ENCODE data around the gene TPH2. TPM values are rescaled to one million over a fixed set of nuclear protein-coding genes. Genes with fewer than 3 reads are reported as not detected.

TPH2 gene
- total RNA-seq, 1 experiment from 2014 or later: 0.66 TPM

- Histone ChIP-seq H3K4me2 (ENCODE audit: insufficient read depth, insufficient read length, low read length) (no peak overlapping the region), H3K4ac (ENCODE audit: low read depth, low read length) (no peak overlapping the region)
Observed at GRCh38 chr12:71980538-71980937, 41.9 kb downstream of the TPH2 start.

More at GRCh38 chr12:71980538-71980937, 41.9 kb downstream of the TPH2 start:
- Mint-ChIP-seq H3K27me3 (ENCODE audit: low read depth) (no peaks in the 10 kb centered on the region), H3K27ac (peak overlapping the region in 1 of 3 experiments; percentile 93; a peak in 2 of 7 replicates), H3K4me3 (no peak overlapping the region), H3K36me3 (ENCODE audit: insufficient read depth in 1 of 3, low read depth in 3 of 3) (no peaks in the 10 kb centered on the region), H3K9me3 (no peaks in the 10 kb centered on the region; a peak in 1 of 5 replicates), H3K4me1 (peaks cover 38 to 39% of the 10 kb centered on the region in 2 experiments)
- H2BK12ac ChIP-seq (ENCODE audit: insufficient read length, low read depth, low read length): no peak overlapping the region
- no peak overlapping the region for H2BK120ac ChIP-seq (ENCODE audit: low read depth, low read length, poor library complexity, severe bottlenecking)
- H3T11ph ChIP-seq (ENCODE audit: low read length): no peak overlapping the region
- H3K79me1 ChIP-seq (ENCODE audit: insufficient read depth, low read depth, low read length, poor library complexity, severe bottlenecking): no peaks in the 10 kb centered on the region
- H3K27me3 ChIP-seq (ENCODE audit: insufficient read depth, low read length): no peaks in the 10 kb centered on the region
- no peaks in the 10 kb centered on the region for H3K23me2 ChIP-seq (ENCODE audit: insufficient read length, low read depth, low read length, poor library complexity, severe bottlenecking)
- no peak overlapping the region for H2BK15ac ChIP-seq (ENCODE audit: low read depth, low read length)
- no peaks in the 10 kb centered on the region for H3K79me2 ChIP-seq (ENCODE audit: insufficient read depth, low read length)
- 0 out of 2 replicates have a peak, but pooled peaks cover 4% of the 10 kb centered on the region for H3K4me1 ChIP-seq (ENCODE audit: insufficient read depth, low read length)
- H2AFZ ChIP-seq (ENCODE audit: low read length): no peak overlapping the region
- no peak overlapping the region for H4K5ac ChIP-seq (ENCODE audit: insufficient read length, low read depth, low read length)
- no peaks in the 10 kb centered on the region for H4K20me1 ChIP-seq (ENCODE audit: control insufficient read depth, insufficient read depth, insufficient read length)
- DNase-seq: no peak
- H3K27ac ChIP-seq (ENCODE audit: insufficient read length, low read depth, low read length): no peak overlapping the region
- no peak overlapping the region for H3K56ac ChIP-seq (ENCODE audit: insufficient read length, low read depth, low read length)
- WGBS (ENCODE audit: extremely low coverage, insufficient read length, low lambda C conversion rate): no CpG with 5 or more reads among the region's 2 CpGs
- no peak overlapping the region for H2BK20ac ChIP-seq (ENCODE audit: low read depth, low read length, poor library complexity, severe bottlenecking)
- no peak overlapping the region for H3K23ac ChIP-seq (ENCODE audit: insufficient read length, low read depth, low read length)
- no peak overlapping the region for H2AK5ac ChIP-seq (ENCODE audit: insufficient read length, low read length)
- TF ChIP-seq, protein P1, sequence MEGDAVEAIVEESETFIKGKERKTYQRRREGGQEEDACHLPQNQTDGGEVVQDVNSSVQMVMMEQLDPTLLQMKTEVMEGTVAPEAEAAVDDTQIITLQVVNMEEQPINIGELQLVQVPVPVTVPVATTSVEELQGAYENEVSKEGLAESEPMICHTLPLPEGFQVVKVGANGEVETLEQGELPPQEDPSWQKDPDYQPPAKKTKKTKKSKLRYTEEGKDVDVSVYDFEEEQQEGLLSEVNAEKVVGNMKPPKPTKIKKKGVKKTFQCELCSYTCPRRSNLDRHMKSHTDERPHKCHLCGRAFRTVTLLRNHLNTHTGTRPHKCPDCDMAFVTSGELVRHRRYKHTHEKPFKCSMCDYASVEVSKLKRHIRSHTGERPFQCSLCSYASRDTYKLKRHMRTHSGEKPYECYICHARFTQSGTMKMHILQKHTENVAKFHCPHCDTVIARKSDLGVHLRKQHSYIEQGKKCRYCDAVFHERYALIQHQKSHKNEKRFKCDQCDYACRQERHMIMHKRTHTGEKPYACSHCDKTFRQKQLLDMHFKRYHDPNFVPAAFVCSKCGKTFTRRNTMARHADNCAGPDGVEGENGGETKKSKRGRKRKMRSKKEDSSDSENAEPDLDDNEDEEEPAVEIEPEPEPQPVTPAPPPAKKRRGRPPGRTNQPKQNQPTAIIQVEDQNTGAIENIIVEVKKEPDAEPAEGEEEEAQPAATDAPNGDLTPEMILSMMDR (conservative IDR thresholded peaks at IDR 0.05): no peak
- H3K14ac ChIP-seq (ENCODE audit: insufficient read depth, low read length): no peak overlapping the region
- no peaks in the 10 kb centered on the region for H3K9me3 ChIP-seq (ENCODE audit: control insufficient read depth, low read depth, low read length)
- H2BK5ac ChIP-seq (ENCODE audit: insufficient read length, low read length): no peak overlapping the region
- no peak overlapping the region for H4K8ac ChIP-seq (replicated peaks; ENCODE audit: insufficient read length, low read depth, low read length)
- no peak overlapping the region for H4K91ac ChIP-seq (ENCODE audit: insufficient read length, low read depth, low read length)
- H3K9ac ChIP-seq (ENCODE audit: extremely low read depth, insufficient read length, low read length): no peak overlapping the region
- no peak overlapping the region for H3K18ac ChIP-seq (ENCODE audit: insufficient read length, low read depth, low read length)

Measured in H9 (cell line).